Progenitor cell of endocrine pancreas (in vitro differentiated cells): Measurements from ENCODE around the gene TPD52L3. TPM values are rescaled to one million over a fixed set of nuclear protein-coding genes. Genes with fewer than 3 reads are reported as not detected.

Experiments used
- DNase-seq: peaks from one replicate; pipeline ENCODE4 v3.0.0; 2021; ENCODE audit warnings: low spot score; ENCODE audit not compliant: unreplicated experiment
- H3K27ac Mint-ChIP-seq: 2 replicates; pipeline ENCODE4 v1.8.0; 2021; ENCODE audit warnings: mild to moderate bottlenecking, moderate library complexity, mixed read lengths
- H3K27me3 Mint-ChIP-seq: 2 replicates; pipeline ENCODE4 v1.8.0; 2021; ENCODE audit warnings: mixed read lengths
- H3K36me3 Mint-ChIP-seq: 2 replicates; pipeline ENCODE4 v1.8.0; 2022; ENCODE audit warnings: mixed read lengths; ENCODE audit not compliant: insufficient read depth
- H3K4me1 Mint-ChIP-seq: 2 replicates; pipeline ENCODE4 v1.8.0; 2021; ENCODE audit warnings: low read depth, mixed read lengths
- H3K4me3 Mint-ChIP-seq: 2 replicates; pipeline ENCODE4 v1.8.0; 2021; ENCODE audit warnings: low read depth, mild to moderate bottlenecking, moderate library complexity, mixed read lengths
- H3K9me3 Mint-ChIP-seq: 2 replicates; pipeline ENCODE4 v1.8.0; 2021; ENCODE audit warnings: low read depth, mixed read lengths
- CTCF ChIP-seq: fragments of 200-600 bp; sonication (generic); IDR thresholded peaks from one replicate; pipeline ENCODE4 v1.5.0; 2021; ENCODE audit warnings: antibody characterized with exemption, mild to moderate bottlenecking; ENCODE audit not compliant: unreplicated experiment
- total RNA-seq: library from RNA; stranded (reverse); gene quantifications from 2 replicates; pipeline ENCODE4 v1.2.1, GENCODE V29; 2021

Gene TPD52L3
- total RNA-seq, 1 donor from 2014 or later = not detected

- no peak overlapping the region for H3K27ac Mint-ChIP-seq
- H3K4me3 Mint-ChIP-seq = no peak overlapping the region
- H3K27me3 Mint-ChIP-seq = no peaks in the 10 kb centered on the region
- DNase-seq = no peak
- H3K9me3 Mint-ChIP-seq = peaks cover 7% of the 10 kb centered on the region
- H3K4me1 Mint-ChIP-seq = peaks cover 8% of the 10 kb centered on the region
- TF ChIP-seq CTCF = no peak
- peaks cover 2% of the 10 kb centered on the region for H3K36me3 Mint-ChIP-seq
Measured at GRCh38 chr9:6368831-6369230, 40.7 kb downstream of the TPD52L3 start.

Other genes with a start within 250 kb of the TPD52L3 start
- 0.13 TPM in 1 of 2 replicates, not detected in the other for gene IL33, start 112.6 kb upstream of the TPD52L3 start, total RNA-seq
- 88.6 and 89.9 TPM in 2 replicates for gene UHRF2, start 84.8 kb downstream of the TPD52L3 start, total RNA-seq